Immature natural killer cell (primary cell): ENCODE data around the gene OR4S1. TPM values are rescaled to one million over a fixed set of nuclear protein-coding genes. Genes with fewer than 3 reads are reported as not detected.

Source experiments
- polyA plus RNA-seq, 3 donors: library from polyadenylated mRNA; unstranded; fragments of 300-500 nt; fragmentation: Illumina TruSeq; gene quantifications; one replicate each; pipeline ENCODE4 v1.2.3, GENCODE V29; 2021

Gene OR4S1
- polyA plus RNA-seq, 3 donors from 2014 or later, result not detected

Other genes with a start within 250 kb of the OR4S1 start
- gene OR4B1, start 89.4 kb upstream of the OR4S1 start, polyA plus RNA-seq, result not detected
- not detected for gene OR4X2, start 61.1 kb upstream of the OR4S1 start, polyA plus RNA-seq
- gene OR4X1, start 42.4 kb upstream of the OR4S1 start, polyA plus RNA-seq, result not detected
- not detected for gene OR4C3, start 18.7 kb downstream of the OR4S1 start, polyA plus RNA-seq
- gene OR4C5, start 60.2 kb downstream of the OR4S1 start, polyA plus RNA-seq, result not detected
- not detected for gene OR4A47, start 182.6 kb downstream of the OR4S1 start, polyA plus RNA-seq